Fibroblast of lung (primary cell): ENCODE results near the gene KSR2.

Experiments
- CTCF ChIP-seq, 2 donors: IDR thresholded peaks in 1 of 2; conservative IDR thresholded peaks in 1 of 2; 1 replicate in 1 of 2; 2 replicates in 1 of 2; pipeline ENCODE4 v1.5.1; 2011 to 2012; ENCODE audit warnings: low read length in 2 of 2, control low read depth in 1 of 2, inconsistent platforms in 1 of 2, low read depth in 1 of 2, mild to moderate bottlenecking in 1 of 2
- EZH2 ChIP-seq: IDR thresholded peaks from 2 replicates; pipeline ENCODE4 v1.5.1; 2012; ENCODE audit warnings: low read length, control low read depth, mild to moderate bottlenecking; ENCODE audit errors: missing control alignments

- no peak for TF ChIP-seq EZH2
- no peak for TF ChIP-seq CTCF (conservative IDR thresholded peaks at IDR 0.05 in 1 of 2, IDR thresholded peaks at IDR 0.05 in 1 of 2; ENCODE audit: low read depth in 1 of 2, low read length in 2 of 2)
Measured at GRCh38 chr12:117444781-117445180, 524.0 kb downstream of the KSR2 start.
